HG02588 (cell line): Measurements from ENCODE around the gene TNNC1.

Experiments used
- ATAC-seq: cut with Tn5 transposase; IDR thresholded peaks from one replicate; pipeline ENCODE4 v1.9.1; 2021; ENCODE audit warnings: mild to moderate bottlenecking, moderate library complexity; ENCODE audit not compliant: unreplicated experiment

Gene TNNC1

GRCh38 chr3:52443791-52444687, 9.8 kb downstream of the TNNC1 start:
- ATAC-seq: no peak

GRCh38 chr3:52443268-52443610, 10.6 kb downstream of the TNNC1 start:
- no peak for ATAC-seq

- ATAC-seq: no peak
These were observed 11.2 kb downstream of the TNNC1 start for GRCh38 chr3:52442409-52443267.

- no peak for ATAC-seq
These were observed 12.0 kb downstream of the TNNC1 start for GRCh38 chr3:52441772-52442332.

- ATAC-seq: no peak
These were observed 12.6 kb downstream of the TNNC1 start for GRCh38 chr3:52441091-52441771.

GRCh38 chr3:52440671-52441070, 13.2 kb downstream of the TNNC1 start:
- no peak for ATAC-seq

GRCh38 chr3:52440249-52440551, 13.6 kb downstream of the TNNC1 start:
- ATAC-seq: no peak

- no peak for ATAC-seq
These were observed 14.2 kb downstream of the TNNC1 start for GRCh38 chr3:52439426-52440248.

GRCh38 chr3:52438579-52439425, 15.0 kb downstream of the TNNC1 start:
- ATAC-seq: no peak

GRCh38 chr3:52438104-52438376, 15.8 kb downstream of the TNNC1 start:
- no peak for ATAC-seq

GRCh38 chr3:52437326-52438103, 16.3 kb downstream of the TNNC1 start:
- ATAC-seq: no peak

GRCh38 chr3:52436500-52437149, 17.2 kb downstream of the TNNC1 start:
- ATAC-seq: no peak

GRCh38 chr3:52435246-52436101, 18.4 kb downstream of the TNNC1 start:
- no peak for ATAC-seq

GRCh38 chr3:52434491-52435115, 19.2 kb downstream of the TNNC1 start:
- no peak for ATAC-seq

GRCh38 chr3:52433996-52434479, 19.8 kb downstream of the TNNC1 start:
- no peak for ATAC-seq

- ATAC-seq: no peak
These were observed 20.4 kb downstream of the TNNC1 start for GRCh38 chr3:52433328-52433995.
